ENCODE measurements around the gene CADM3.

DNA sequence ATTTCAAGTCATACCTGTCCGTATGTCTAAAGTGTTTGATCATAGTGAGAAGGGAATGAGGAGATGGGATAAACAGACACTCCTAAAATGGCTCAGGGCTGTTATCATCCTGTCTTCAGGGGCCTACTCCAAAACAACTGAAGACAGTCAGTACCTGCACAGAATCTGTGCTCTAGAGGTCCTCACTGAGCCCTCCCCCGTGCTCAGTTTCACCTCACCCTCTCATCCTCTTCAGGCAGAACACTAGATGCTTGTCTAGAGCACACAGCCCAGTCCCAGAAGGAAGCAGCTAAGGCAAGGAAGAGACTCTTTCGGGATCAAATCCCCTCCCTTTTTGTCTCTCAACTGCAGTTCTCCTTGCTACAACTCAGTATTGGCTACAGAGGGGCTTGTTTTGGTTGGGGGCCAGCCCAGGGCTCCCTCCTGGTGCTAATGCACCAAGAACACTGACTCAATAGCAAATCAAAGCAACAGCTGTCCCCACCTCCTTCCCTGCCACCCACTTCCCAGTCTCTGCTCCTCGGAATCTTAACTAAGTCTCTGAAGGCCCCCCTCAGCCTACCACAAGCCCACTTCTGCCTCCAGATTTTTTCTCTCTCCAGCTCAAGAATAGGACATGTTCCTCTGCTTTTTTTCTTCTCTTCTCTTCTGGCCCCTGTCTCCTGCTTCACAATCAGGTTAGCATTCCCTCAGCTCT, 10.1 kb downstream of the CADM3 start:
- TF ChIP-seq CTCF (IDR thresholded peaks at IDR 0.05) (no peak), EP300 (IDR thresholded peaks at IDR 0.05) (no peak), POLR2A (IDR thresholded peaks at IDR 0.05) (no peak)

Data from tibial nerve (tissue), 4 donors.